Mesothelial cell of epicardium (in vitro differentiated cells): ENCODE results near the gene MRGPRX4. TPM values are rescaled to one million over a fixed set of nuclear protein-coding genes. Genes with fewer than 3 reads are reported as not detected.

Source experiments
- DNase-seq, 2 experiments: peaks; one replicate each; pipeline ENCODE4 v3.0.0; 2021; ENCODE audit warnings: low spot score in 2 of 2; ENCODE audit not compliant: unreplicated experiment in 2 of 2
- H3K27ac Mint-ChIP-seq: 2 replicates; pipeline ENCODE4 v1.8.0; 2021; ENCODE audit warnings: mixed read lengths
- H3K27me3 Mint-ChIP-seq: 2 replicates; pipeline ENCODE4 v1.8.0; 2021; ENCODE audit warnings: low read depth, mixed read lengths
- H3K36me3 Mint-ChIP-seq: 2 replicates; pipeline ENCODE4 v1.8.0; 2021; ENCODE audit warnings: mixed read lengths
- H3K4me1 Mint-ChIP-seq: 2 replicates; pipeline ENCODE4 v1.8.0; 2021; ENCODE audit warnings: mixed read lengths
- H3K4me3 Mint-ChIP-seq: 2 replicates; pipeline ENCODE4 v1.8.0; 2021; ENCODE audit warnings: mild to moderate bottlenecking, moderate library complexity, mixed read lengths
- H3K9me3 Mint-ChIP-seq: 2 replicates; pipeline ENCODE4 v1.8.0; 2021; ENCODE audit warnings: mixed read lengths
- CTCF ChIP-seq: fragments of 200-600 bp; sonication (generic); IDR thresholded peaks from one replicate; pipeline ENCODE4 v1.5.0; 2021; ENCODE audit warnings: antibody characterized with exemption; ENCODE audit not compliant: unreplicated experiment
- total RNA-seq: library from RNA; stranded (reverse); gene quantifications from 3 replicates; pipeline ENCODE4 v1.2.1, GENCODE V29; 2021

Gene MRGPRX4
- total RNA-seq, 1 donor from 2014 or later = not detected

- H3K36me3 Mint-ChIP-seq = no peaks in the 10 kb centered on the region
- DNase-seq = no peak
- H3K4me3 Mint-ChIP-seq = no peak overlapping the region
- H3K4me1 Mint-ChIP-seq = no peaks in the 10 kb centered on the region
- peaks cover 45% of the 10 kb centered on the region for H3K27me3 Mint-ChIP-seq
- H3K27ac Mint-ChIP-seq = no peak overlapping the region
- H3K9me3 Mint-ChIP-seq = peaks cover 5% of the 10 kb centered on the region
- no peak for TF ChIP-seq CTCF
These were observed 31.1 kb downstream of the MRGPRX4 start for GRCh38 chr11:18203723-18204122.

- H3K36me3 Mint-ChIP-seq = no peaks in the 10 kb centered on the region
- no peak for DNase-seq
These were observed 31.6 kb downstream of the MRGPRX4 start for GRCh38 chr11:18204220-18204619.

GRCh38 chr11:18204771-18205170 lies 32.1 kb downstream of the MRGPRX4 start:
- no peak for TF ChIP-seq CTCF
- DNase-seq = no peak
- H3K4me1 Mint-ChIP-seq = no peaks in the 10 kb centered on the region
- no peak overlapping the region for H3K27ac Mint-ChIP-seq
- H3K27me3 Mint-ChIP-seq = peaks cover 45% of the 10 kb centered on the region
- no peaks in the 10 kb centered on the region for H3K36me3 Mint-ChIP-seq
- peaks cover 5% of the 10 kb centered on the region for H3K9me3 Mint-ChIP-seq
- H3K4me3 Mint-ChIP-seq = no peak overlapping the region

More at GRCh38 chr11:18204220-18204619, 31.6 kb downstream of the MRGPRX4 start:
- H3K9me3 Mint-ChIP-seq = peaks cover 5% of the 10 kb centered on the region
- peaks cover 46% of the 10 kb centered on the region for H3K27me3 Mint-ChIP-seq
- no peak overlapping the region for H3K27ac Mint-ChIP-seq
- TF ChIP-seq CTCF = no peak
- H3K4me1 Mint-ChIP-seq = no peaks in the 10 kb centered on the region
- no peak overlapping the region for H3K4me3 Mint-ChIP-seq

GRCh38 chr11:18209058-18209457 lies 36.4 kb downstream of the MRGPRX4 start:
- TF ChIP-seq CTCF = no peak
- H3K27me3 Mint-ChIP-seq = peaks cover 29% of the 10 kb centered on the region
- DNase-seq = no peak

GRCh38 chr11:18221274-18221876 lies 48.7 kb downstream of the MRGPRX4 start:
- no peak for TF ChIP-seq CTCF
- Mint-ChIP-seq H3K9me3 (peaks cover 12% of the 10 kb centered on the region), H3K36me3 (no peaks in the 10 kb centered on the region), H3K4me3 (no peak overlapping the region), H3K27ac (no peak overlapping the region), H3K4me1 (no peaks in the 10 kb centered on the region), H3K27me3 (peaks cover 39% of the 10 kb centered on the region)
- DNase-seq = no peak

More at GRCh38 chr11:18209058-18209457, 36.4 kb downstream of the MRGPRX4 start:
- no peaks in the 10 kb centered on the region for H3K36me3 Mint-ChIP-seq
- no peak overlapping the region for H3K4me3 Mint-ChIP-seq
- no peaks in the 10 kb centered on the region for H3K4me1 Mint-ChIP-seq
- H3K27ac Mint-ChIP-seq = no peak overlapping the region
- no peaks in the 10 kb centered on the region for H3K9me3 Mint-ChIP-seq
